ENCODE results near the gene ZNF488.

ZNF488 gene

DNA sequence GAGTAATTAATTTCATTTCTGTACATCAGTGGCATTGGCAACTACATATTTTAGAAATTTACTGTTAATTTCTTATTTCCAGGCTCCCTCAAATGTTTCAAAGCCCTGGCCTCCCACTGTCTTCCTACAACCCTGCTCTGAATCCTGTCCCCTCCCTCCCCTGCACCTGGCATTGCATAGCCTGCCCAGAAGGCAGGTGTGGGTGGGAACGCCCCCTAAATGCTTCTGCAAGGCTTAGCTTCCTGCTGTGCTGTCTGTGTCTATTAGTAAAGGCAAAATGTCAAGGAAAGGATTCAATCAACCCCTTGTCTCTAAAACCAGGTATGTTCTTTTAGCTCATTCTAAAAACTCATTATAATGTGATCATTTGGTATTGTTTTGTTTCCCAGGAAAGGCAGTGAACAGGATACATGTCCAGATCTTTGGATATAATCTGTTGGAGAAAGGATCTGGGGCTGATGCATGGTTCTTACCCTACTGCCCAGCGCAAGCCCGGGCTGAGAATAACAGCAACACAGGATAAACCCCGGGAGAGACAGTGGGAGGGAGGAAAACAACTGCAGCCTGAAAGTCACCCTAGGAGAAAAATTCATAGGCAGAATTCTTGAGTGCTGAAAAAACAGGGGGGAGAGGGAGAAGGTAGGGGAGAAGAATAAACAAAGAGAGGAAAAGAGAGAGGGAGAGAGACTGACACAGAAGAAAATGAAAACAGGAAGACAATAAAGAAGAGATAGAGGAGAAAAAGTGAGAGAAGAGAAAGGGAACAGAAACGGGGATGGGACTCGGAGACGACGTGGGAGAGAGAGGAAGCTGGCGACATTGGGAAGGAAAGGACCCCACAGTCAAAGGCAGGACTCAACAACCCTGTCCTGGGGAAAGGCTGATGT is 589 bp downstream of the ZNF488 start:
- TF ChIP-seq POLR2A (IDR thresholded peaks at IDR 0.05; ENCODE audit: low read depth, low read length) = no peak
- FAIRE-seq (no peak), DNase-seq (ENCODE audit: insufficient read length, low spot score) (no peak)

DNA sequence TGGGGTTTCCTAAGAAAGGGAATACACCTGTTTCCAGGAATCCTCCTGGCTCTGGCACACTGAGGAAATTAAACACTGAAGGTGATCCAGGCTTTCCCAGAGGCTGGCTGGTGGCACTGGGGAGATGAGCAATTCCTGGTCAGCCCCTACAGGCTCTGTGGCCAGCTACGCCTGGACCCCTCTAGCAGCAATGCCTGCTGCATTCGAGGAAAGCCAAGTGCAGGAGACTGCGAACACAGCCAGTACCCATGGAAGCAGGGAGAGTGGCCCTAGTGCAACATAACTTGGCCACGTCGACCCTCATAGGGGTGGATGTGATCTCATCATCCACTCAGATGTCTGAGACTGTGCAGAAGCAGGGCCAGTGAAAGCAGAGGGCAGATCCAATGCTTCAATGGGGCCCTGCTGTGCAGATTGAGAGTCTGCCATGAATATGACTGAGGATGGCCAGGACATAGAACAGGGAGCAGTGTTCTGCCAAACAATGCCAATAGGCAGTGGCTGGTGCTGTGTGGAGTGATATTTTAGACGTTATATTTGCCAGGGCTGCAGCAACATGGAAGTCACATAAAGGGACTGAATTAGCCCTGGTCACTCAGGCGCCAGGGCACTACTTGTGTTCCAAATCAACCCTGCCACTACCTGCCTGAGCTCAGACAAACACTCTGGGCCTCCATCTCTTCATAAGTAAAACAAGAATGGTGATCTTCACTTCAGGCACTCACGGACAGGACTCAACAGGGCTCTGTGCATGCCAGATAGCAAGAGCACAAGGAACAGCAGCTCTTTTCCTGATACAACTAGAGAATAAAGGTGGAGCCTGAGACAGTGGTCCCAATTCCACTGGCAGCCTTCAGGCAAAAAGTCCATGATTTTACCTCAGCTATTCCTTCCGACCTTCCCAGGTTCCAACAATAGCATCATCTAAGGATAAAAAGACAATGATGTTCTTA is 2.4 kb downstream of the ZNF488 start:
- no peak for FAIRE-seq
- TF ChIP-seq POLR2A (IDR thresholded peaks at IDR 0.05; ENCODE audit: low read depth, low read length) = no peak

DNA sequence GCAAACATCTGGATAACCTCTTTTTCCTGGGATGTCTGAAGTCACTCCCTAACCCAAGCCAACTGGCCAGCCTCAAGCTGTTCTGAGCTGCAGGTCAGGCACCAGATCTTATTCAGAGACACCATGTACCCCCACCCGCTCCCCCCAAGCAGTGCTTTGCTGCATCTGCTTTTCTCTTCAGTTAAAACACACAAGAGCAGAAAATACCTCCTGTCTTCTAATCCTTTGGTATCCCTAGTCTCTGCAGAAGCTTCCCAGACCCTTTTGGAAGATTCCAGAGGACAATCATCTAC is 3.0 kb downstream of the ZNF488 start:
- TF ChIP-seq POLR2A (IDR thresholded peaks at IDR 0.05; ENCODE audit: low read depth, low read length) = no peak
- FAIRE-seq (no peak), DNase-seq (ENCODE audit: insufficient read length, low spot score) (no peak)

More for the DNA sequence above, 2.4 kb downstream of the ZNF488 start:
- no peak for DNase-seq (ENCODE audit: insufficient read length, low spot score)

GRCh38 chr10:47380341-47381102 is 3.6 kb downstream of the ZNF488 start:
- DNase-seq (ENCODE audit: insufficient read length, low spot score) (no peak), FAIRE-seq (no peak)
- TF ChIP-seq POLR2A (IDR thresholded peaks at IDR 0.05; ENCODE audit: low read depth, low read length) = no peak

- DNase-seq (ENCODE audit: insufficient read length, low spot score) (no peak), FAIRE-seq (no peak)
These were observed 4.2 kb downstream of the ZNF488 start for GRCh38 chr10:47379901-47380300.

GRCh38 chr10:47379445-47379785 is 4.7 kb downstream of the ZNF488 start:
- DNase-seq (ENCODE audit: insufficient read length, low spot score) (no peak), FAIRE-seq (no peak)
- TF ChIP-seq POLR2A (IDR thresholded peaks at IDR 0.05; ENCODE audit: low read depth, low read length) = no peak

More at GRCh38 chr10:47379901-47380300, 4.2 kb downstream of the ZNF488 start:
- no peak for TF ChIP-seq POLR2A (IDR thresholded peaks at IDR 0.05; ENCODE audit: low read depth, low read length)

GRCh38 chr10:47378606-47379444 is 5.3 kb downstream of the ZNF488 start:
- FAIRE-seq (no peak), DNase-seq (ENCODE audit: insufficient read length, low spot score) (no peak)
- no peak for TF ChIP-seq POLR2A (IDR thresholded peaks at IDR 0.05; ENCODE audit: low read depth, low read length)

DNA sequence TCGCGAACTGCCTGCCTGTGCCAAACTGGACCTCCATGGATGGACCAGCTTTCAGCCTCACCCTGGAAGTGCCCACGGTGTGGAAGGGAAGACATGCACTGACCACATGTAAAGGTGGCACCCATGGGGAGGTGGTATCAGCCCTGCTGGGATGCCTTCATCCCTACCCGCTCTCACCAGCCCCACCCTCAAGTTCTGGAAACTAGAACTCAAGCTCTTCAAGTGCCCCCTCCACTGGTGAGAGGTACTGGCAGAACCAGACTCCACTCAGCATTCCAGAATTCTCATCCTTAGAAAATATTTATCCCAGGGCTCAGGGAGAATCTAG is 5.9 kb downstream of the ZNF488 start:
- FAIRE-seq (no peak), DNase-seq (ENCODE audit: insufficient read length, low spot score) (no peak)
- no peak for TF ChIP-seq POLR2A (IDR thresholded peaks at IDR 0.05; ENCODE audit: low read depth, low read length)

- DNase-seq (ENCODE audit: insufficient read length, low spot score) (no peak), FAIRE-seq (no peak)
- no peak for TF ChIP-seq POLR2A (IDR thresholded peaks at IDR 0.05; ENCODE audit: low read depth, low read length)
These were observed 7.4 kb downstream of the ZNF488 start for GRCh38 chr10:47376522-47377220.

DNA sequence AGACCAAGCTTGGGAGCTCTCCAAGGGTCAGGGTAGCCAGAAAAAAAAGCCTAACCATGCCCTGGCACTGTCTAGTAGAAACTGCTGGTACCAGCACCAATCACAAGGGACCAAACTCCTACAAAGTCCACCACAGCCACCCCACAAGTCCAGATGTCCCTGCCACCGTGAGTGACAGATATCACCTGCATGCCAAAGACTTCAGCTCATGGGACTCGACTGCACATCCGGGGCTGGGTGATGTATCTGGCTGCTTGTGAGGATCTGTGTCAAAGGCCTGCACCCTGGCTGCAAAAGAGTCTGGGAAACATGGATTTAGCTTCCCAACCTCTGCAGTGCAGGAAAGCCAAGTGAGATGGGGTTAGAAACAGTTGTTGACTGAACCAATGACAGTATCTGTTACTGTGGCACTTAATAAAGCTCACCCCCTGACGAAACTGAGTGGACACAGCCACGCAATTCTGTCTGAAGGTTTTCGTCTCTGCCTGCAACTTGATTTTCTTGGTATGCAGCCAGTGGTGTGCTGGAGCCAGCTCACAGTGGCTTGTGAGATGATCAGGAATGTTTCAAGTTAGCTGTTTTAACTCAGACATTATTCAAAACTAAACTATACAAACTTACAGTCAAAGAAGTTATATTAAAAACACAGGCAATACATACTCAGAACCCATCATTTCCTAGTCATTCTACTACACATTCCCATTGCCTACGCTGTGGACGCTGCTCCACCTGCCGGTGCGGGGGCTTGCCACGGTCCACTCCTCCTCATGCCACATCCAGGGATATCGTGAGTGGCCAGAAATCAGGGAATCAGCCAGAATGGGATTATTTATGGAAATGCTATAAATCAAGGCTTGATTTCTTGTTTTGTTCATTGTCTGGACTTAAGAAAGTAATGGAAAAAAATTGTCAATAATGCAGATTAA is 9.2 kb downstream of the ZNF488 start:
- no peak for TF ChIP-seq POLR2A (IDR thresholded peaks at IDR 0.05; ENCODE audit: low read depth, low read length)
- FAIRE-seq = no peak
- DNase-seq (ENCODE audit: insufficient read length, low spot score) = no peak

DNA sequence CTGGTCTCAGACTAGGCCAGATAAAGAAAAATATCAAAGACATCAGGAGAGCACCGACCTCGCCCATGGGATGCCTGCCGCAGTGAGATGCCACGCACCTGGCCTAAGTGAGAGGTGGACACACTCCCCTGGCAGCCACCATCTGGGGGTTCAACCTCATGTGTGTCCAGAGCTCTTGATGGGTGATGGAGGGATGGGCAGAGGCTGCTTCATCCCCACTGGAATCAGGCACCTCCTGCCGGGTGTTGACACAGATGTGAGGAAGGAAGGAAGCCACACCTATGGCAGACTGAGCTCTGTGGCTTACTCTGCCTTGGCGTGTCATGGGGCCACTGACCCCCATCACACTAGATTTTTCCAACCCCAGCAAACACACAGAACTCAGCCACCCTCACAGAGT is 11.4 kb downstream of the ZNF488 start:
- TF ChIP-seq POLR2A (IDR thresholded peaks at IDR 0.05; ENCODE audit: low read depth, low read length) = no peak
- no peak for FAIRE-seq
- DNase-seq (ENCODE audit: insufficient read length, low spot score) = no peak
